GM21526 (cell line): Measurements from ENCODE around the gene DACT3.

Source experiments
- ATAC-seq: cut with Tn5 transposase; IDR thresholded peaks from one replicate; pipeline ENCODE4 v1.9.1; 2021; ENCODE audit warnings: moderate library complexity; ENCODE audit not compliant: unreplicated experiment, low FRiP score

DACT3 gene, protein sequence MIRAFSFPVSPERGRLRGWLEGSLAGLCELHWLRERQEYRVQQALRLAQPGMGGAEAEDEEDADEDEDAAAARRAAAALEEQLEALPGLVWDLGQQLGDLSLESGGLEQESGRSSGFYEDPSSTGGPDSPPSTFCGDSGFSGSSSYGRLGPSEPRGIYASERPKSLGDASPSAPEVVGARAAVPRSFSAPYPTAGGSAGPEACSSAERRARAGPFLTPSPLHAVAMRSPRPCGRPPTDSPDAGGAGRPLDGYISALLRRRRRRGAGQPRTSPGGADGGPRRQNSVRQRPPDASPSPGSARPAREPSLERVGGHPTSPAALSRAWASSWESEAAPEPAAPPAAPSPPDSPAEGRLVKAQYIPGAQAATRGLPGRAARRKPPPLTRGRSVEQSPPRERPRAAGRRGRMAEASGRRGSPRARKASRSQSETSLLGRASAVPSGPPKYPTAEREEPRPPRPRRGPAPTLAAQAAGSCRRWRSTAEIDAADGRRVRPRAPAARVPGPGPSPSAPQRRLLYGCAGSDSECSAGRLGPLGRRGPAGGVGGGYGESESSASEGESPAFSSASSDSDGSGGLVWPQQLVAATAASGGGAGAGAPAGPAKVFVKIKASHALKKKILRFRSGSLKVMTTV

DNA sequence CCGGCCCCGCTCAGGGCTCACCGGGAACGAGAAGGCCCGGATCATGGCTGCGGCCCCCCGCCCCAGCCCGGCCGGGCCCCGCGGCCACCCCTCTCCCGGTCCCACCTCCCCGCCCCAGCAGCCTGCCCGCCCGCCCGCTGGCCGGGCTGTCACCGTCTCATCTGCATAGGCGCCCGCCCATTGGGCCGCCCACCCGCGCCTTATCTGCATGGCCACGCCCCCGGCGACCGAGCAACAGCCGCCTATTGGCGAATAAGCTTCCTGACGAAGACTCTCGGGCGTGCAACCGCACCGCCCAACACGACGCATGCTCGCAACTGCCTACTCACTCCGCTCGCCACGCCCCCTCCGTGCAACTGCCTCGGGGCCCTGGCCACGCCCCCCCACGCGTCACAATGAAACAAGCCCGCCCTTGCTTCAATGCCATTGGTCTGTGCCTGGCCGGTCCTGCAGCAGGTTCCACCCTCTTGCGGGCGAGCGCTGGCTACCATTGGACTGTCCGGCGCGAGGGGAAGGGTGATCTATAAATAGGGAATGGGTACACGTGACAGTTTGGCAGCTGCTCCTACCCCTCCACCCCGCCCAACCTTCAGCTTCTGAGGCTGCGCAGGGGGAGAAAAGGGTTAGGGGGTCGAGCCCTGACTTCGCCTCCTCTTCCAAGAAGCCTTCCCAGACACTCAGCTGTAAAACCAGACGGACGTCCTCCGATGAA is at the start of gene DACT3:
DACT3 (minus strand) TSS at position 163 of the 712 bp plus-strand sequence; CDS start at position 45, 118 bp downstream.
- ATAC-seq: peak; percentile 89

DNA sequence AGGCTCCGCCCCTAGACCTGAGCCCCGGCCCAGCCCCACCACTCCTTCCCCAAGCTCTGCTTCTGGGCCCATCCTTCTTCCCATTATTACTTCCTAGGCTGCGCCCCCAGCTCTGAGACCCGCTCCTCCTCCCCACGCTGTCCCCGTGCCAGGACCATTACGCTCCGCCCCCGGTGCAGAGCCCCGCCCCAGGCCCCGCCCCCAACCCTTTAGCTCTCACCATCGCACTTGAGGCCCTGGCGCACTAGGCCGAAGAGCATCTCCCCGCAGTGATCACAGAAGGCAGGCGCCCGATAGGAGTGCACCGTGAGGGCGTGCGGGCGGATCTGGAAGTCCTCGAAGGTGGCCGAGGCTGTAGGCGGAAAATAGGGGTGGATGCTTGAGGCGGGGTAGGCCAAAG is 49.7 kb upstream of the DACT3 start:
- no peak for ATAC-seq

DNA sequence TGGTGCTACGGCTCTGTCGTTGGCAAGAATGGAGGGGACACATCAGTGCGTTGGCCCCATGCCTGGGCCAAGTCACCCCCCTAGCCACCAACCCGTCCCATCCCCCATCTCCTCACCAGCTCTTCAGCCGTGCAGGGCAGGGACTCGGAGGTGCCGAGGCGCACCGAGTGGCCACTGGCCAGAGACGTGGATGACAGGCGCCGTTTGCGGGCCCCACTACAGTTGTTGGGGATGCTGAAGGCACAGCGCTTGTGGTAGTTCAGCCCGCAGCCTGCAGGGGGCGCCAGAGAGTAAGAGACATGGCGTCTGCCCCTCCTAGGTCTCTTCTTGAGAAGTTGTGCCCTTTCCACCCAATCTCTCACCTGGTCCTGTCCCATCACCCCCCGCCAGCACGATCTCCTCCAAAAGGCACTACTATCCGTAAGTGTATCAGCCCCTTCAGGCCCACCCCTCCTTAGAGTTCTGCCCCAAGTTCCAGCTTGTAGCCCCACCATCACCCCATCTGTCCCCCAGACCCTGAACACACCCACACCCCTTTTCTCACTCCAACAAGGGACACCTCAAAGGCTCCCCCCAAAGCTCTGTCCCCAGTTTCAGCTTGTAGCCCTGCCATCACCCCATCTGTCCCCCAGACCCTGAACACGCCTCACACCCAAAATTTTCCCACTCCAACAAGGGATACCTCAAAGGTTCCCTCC is 43.5 kb upstream of the DACT3 start:
- no peak for ATAC-seq

DNA sequence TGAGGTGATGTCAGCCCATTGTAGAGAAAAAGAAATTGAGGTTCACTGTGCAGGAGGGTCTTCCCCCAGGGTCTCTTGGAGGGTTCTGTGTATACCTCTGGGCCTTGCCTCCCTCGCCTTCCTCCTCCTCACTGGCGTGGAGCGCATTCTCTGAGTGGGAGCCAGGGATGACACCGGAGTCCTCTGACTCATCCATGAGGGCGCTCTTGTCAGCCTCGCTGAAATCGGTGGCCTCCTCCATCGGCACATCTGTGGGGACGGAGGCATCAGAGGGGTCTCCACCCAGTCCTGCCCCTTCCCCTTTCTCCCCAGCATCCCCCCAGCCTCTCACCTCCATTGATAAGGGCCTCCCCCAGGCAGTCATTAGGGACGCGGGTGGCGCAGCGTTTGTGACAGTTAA is 39.7 kb upstream of the DACT3 start:
- no peak for ATAC-seq

DNA sequence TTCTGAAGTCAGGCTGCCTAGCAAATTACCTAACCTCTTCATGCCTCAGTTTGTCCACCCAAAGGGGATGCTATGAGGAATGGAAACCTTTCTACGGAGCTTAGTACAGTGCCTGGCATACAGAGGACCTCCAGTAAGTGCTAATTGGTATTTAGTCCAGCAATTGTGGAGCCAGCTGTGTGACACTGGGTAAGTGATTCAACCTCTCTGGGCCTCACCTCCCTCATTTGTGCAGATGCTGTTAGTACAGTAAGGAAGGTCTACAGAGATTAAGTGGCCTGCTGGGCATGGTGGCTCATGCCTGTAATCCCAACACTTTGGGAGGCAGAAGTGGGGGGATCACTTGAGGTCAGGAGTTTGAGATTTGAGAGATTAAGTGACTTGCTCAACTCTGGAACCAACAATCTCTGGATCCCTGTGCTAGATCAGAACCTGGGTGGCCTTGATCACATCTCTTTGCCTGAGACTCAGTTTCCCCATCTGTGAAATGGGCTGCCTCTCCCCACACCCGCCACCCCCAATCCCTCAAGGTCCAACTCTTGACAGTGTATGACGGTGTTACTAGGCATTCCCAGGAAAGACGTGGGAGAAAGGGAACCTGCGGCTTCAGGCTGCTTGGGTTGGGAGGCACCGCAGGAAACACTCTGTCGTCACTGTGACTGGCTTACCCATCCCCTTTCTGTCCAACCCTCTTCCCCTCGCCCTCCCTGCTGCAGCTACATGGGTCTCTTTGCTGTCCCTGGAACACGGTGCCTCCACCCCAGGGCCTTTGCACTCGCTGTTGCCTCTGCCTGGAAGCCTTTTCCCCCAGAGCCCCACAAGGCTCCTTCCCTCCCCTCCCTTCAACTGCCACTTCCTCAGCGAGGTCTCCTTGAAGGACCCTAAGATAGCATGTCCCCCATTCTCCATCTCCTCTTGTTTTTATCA is 37.7 kb upstream of the DACT3 start:
- no peak for ATAC-seq

DNA sequence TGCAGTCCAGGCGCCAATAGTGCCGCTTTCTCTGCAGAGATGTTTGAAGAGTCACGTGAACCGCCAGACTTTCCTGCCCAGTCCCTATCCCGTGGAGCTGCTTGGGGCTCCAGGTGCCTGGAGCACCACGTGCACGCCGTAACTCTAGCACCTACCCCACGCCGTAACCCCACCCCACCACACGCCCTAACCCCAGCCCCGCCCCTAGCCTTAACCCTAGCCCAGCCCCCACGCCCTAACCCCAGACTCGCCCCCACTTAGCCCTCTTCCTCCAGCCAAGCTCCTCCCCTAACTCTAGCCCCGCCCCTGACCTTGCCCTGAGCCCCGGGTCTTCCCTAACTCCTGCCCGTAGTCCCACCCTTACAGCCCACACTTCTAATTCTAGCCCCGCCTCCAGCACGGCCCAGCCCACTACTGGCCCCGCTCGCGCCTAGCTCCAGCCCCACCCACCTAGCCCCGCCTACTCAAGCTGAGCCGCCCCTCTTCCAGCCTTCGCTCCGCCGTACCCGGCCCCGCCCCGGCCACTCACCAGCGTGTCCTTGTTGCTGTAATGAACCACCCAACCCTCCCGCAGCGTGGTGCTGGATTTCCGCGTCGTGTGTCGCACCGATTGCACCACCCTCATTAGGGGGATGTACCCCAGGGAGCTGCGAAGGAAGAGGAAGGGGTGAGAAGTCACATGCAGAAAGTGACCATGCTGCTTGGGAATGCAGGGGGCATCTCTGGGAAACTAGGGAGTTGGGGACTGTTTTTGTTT is 36.4 kb upstream of the DACT3 start:
- ATAC-seq: no peak

DNA sequence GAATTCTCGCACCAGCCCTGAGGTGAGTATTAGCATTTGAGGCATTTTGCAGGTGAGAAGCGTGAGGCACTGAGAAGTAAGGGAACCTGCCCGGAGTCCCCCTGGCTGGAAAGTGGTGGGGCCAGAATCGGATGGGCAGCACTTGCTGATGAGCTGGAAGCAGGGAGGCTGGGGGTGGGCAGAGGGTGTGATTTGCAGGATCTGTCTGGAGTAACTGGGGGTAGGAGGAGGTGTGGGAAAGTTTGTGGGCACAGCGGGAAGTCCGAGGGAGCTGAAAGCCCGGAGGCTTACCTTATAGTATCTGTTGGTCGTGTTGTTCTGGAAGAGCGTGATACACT is 35.9 kb upstream of the DACT3 start:
- ATAC-seq: no peak

DNA sequence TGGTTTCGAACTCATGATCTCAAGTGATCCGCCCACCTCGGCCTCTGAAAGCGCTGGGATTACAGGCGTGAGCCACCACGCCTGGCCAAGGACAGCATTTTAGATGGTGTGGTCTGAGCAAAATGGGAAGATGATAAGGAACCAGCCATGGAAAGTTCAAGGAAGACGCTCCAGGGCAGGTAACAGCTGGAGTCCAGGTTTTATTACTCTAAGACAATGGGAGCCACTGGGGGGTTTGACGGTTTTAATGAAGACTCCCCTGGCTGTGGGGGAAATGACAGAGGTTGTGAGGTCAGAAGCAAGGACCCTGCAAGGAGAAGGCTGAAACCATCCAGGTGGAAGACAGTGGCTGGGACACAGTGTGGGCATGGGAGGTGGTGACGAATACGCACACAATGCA is 35.1 kb upstream of the DACT3 start:
- ATAC-seq: no peak

DNA sequence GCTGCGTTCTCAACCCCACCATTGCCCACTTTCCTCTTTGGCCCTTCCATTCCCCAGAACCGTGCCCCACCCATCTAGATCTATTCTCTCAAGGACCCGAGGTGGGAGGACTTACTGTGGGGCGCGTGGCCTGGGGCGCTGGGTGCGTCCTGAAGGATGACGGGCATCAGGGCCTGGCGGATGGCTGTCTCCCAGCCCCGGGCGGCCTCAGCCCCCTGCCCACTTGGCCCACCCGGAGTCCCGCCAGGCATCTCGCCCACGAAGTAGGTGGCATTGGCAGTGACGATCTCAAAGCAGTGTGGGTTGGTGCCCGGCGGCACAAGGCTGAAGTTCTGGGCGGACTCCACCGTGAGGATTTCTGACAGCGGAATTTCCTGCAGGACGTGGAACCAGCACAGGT is 32.8 kb upstream of the DACT3 start:
- ATAC-seq: no peak

DNA sequence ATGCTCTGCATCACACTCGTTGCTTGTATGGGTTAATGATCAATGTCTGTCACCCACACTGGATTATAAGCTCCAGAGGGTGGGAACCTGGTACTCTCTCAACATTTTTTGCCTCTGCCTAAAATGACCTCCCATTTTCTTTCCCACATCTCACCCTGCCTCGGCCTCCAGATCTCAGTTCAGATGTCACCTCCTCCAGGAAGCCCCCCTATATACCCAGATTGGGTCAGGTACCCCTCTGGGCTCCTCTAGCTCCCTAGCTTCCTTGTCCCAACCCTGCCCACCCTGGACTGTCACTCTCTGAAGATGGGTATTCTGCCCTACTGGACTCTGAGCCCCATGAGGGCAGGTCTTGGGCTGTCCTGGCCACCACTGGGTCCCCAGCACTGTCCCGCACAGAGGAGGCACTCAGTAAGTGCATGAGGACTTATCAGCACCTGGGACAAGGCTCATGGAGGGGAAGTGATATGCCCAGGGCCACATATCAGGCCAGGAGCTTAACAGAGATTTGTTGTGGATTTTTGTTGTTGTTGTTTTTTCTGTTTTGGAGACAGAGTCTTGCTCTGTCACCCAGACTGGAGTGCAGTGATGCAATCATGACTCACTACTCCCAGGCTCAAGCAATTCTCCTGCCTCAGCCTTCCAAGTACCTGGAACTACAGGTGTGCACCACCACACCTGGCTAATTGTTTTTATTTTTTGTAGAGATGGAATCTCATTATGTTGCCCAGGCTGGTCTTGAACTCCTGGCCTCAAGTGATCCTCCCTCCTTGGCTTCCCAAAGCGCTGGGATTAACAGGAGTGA is 32.1 kb upstream of the DACT3 start:
- ATAC-seq: no peak

DNA sequence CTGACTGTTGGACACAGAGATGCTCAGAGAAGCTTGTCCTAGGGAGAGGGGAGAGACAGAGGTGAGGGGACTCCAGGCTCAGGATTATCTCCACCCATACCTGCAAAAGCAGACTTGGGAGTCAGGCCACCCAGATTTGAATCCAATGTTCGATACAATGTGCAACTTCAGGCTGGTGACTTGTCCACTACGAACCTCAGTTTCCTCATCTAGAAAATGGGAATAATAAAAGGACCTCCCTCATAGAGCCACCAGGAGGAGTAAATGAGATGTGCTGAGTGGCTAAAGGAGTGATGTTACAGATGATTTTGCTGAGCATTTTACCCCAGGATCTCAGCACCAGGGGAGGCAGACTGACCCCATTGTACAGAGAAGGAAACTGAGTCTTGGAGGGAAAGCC is 31.0 kb upstream of the DACT3 start:
- ATAC-seq: no peak

DNA sequence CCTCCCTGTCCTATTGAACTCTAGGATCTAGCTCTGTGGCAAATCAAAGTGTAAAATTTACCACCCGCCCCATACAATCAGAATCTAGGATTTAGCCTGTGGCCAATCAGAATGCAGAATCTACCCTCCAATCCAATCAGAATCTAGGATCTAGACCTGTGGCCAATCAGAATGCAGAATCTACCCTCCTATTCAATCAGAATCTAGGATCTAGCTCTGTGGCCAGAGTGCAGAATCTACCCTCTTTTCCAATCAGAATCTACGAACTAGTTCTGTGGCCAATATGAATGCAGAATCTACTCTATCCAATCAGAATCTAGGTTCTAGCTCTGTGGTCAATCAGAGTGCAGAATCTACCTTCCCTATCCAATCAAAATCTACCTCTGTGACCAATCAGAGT is 30.1 kb upstream of the DACT3 start:
- ATAC-seq: no peak

DNA sequence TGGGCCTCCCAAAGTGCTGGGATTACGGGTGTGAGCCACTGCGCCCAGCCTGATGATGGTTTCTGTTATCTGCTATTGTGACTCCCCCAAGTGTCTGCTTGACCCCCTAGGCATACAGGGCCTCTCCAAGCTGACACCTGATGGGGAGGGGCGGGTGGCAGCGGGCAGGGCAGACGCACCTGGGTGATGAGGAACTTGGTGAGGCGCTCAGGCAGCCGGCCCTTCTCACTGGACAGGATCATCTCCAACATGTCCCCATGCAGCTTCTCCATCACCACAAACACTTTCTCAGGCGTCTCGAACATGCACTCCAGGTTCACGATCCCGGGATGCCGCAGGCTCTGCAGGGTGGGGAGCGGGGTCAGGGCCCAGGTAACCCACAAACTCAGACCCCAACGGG is 28.4 kb upstream of the DACT3 start:
- ATAC-seq: no peak

DNA sequence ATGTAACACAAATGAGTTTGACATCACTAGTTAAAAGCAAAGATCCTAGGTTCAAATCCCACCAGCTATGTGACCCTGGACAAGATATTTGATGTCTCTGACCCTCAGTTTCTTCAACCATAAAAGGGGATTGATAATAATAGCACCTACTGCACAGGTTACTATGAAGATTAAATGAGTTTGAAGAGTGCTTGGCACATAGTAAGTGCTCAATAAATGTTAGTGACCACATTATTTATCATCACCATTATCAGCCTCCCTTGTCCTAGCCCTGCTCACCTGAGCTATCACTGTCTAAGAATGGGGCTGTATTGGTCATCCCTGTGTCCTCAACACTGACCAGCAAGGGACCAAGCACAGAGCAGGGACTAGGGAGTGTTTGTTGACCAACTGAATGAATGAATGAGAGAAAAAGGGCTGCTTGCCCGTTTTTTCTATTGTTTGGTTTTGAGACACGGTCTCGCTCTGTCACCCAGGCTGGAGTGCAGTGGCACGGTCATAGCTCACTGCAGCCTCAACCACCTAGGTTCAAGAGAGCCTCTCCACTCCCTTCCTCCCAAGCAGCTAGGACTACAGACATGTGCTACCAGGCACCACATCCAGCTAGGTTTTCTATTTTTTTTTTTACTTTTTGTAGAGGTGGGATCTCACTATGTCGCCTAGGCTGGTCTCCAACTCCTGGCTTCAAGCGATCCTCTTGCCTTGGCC is 26.6 kb upstream of the DACT3 start:
- no peak for ATAC-seq

DNA sequence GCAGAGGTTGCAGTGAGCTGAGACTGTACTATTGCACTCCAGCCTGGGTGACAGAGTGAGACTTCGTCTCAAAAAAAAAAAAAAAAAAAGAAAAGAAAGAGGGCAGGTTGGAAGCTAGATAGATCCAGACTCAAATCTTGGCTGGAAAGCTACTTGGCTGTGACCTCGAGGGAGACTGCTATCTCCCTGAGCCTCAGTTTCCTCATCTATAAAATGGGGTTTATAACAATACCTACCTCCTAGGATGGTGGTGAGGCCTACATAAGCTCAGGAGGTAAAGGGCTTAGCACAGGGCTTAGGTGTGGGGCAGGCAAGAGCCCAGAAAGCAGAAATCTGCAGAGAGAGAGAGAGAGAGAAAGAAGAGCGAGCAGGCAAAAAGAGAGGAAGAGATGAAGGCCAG is 24.2 kb upstream of the DACT3 start:
- ATAC-seq: no peak

DNA sequence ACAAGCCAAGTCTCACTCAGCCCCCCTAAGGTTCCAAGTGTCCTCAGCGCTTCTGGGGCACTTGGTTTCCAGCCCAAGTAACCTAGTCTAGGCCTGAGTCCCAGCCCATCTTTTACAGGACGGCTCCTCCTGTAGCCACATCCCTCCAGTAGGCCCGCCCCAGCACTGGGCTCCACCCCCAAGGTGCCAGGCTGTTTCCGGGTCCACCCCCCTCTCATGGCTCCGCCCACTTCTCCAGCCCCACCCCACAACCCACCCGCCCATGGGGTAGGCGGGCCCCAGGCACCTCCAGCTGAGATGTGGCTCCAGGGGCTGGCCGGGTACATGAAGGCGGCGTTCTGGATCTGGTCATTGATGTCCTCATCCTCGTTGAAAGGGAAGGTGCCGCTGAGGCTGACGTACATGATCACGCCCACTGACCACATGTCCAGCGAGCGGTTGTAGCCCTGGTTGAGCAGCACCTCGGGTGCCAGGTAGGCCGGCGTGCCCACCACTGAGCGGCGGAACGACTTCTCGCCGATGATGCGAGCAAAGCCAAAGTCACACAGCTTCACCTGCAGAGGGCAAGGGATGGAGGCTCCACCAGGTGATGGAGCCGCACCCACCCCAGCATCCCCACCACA is 17.2 kb upstream of the DACT3 start:
- no peak for ATAC-seq

DNA sequence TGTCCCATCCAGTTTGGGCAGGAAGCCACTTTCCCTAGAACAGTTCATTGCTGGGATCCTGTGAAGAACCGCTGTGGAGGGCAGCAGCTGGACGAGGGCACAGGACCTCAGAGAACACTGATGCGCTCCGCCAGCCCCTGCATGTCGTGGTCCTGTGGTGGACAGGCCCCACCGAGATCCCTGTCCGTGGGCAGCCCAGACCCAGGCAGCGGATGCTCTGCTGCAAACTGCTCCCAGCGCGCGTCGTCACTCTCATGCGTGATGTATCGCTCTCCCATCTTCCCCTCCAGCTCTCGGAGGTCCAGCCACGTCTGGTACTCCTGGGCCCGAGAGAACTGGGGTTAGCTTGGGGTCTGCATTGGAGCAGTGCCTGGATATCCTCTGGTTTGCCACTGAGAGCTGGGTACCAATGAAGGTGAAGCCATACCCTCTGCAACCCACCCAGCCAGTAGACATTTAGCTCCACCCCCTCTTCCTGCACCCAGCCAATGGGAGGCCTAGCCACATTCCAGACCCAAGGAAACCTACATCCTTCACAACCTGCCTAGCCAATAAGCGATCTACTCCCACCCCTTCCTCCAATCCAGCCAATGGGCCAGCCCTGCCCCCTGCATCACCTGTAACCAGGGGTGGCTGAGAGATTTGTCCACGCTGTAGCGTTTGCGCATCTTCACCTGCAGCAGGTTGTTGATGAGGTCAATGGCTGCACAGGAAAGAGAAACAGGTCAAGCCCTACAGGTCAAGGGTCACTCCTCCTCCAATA is 13.6 kb upstream of the DACT3 start:
- ATAC-seq: no peak
